GM18507 (cell line): ENCODE results near the gene DESI2.

ENCODE experiments used
- DNase-seq: peaks from one replicate; pipeline ENCODE4 v3.0.0; 2011; ENCODE audit warnings: low read depth; ENCODE audit not compliant: insufficient read length; ENCODE audit errors: extremely low spot score
- FAIRE-seq: peaks from 2 replicates; lab custom pipeline; 2011; peaks lifted over from hg19 to GRCh38; lab: Jason Lieb, UNC

Gene DESI2

DNA sequence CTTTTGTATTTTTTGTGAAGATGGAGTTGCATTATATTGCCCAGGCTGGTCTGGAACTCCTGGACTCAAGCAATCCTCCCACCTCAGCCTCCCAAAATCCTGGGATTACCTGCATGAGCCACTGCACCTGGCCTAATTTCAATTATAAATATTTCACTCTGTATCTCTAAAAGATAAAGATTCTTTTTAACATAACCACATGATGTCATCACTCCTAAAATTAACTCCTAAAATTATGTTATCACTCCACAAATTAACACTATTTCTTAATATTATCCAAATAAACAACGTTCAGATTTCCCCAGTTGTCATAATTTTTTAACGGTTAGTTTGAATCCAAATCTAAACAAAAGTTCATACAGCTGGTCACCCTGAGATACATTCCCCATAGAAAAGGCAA is 43.0 kb downstream of the DESI2 start:
- no peak for FAIRE-seq
- DNase-seq: no peak

DNA sequence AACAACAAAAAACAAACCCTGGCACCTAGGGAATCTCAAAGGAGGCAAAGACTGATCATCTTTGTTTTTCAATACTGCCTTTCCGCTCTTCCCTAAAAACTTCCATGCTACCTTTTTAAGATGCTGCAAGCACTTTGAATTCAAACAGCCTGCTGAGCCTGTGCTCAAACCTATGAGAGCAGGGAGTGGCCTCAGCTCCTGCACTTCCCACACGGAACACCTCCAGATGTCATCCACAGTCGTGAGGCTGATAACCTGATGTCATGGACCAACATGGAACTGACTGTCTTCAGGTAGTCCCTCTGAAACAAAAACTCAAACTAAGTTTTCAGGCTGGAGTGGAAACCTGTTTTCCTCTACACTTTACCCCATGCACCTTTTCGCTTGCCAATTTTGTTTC is 46.8 kb downstream of the DESI2 start:
- no peak for FAIRE-seq

DNA sequence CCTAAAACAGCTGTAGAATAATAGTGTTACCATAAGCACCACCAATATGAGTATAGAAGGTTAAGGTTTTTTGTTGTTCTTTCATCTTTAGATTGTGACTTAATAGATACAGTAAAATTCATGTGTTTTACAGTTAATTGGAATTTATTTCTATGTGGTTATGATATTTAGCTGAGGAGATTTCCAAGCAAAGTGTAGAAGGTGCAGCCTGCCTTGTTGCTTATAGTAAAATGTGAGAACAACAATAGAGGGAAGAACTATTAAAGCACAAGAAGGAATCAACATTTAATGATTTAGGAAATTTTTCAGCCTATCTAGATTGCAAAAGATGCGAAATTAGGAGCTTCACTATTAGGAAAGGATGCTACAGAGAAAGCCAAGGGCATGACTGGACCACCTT is 47.9 kb downstream of the DESI2 start:
- FAIRE-seq (no peak), DNase-seq (no peak)

More for the DNA sequence above, 46.8 kb downstream of the DESI2 start:
- no peak for DNase-seq

DNA sequence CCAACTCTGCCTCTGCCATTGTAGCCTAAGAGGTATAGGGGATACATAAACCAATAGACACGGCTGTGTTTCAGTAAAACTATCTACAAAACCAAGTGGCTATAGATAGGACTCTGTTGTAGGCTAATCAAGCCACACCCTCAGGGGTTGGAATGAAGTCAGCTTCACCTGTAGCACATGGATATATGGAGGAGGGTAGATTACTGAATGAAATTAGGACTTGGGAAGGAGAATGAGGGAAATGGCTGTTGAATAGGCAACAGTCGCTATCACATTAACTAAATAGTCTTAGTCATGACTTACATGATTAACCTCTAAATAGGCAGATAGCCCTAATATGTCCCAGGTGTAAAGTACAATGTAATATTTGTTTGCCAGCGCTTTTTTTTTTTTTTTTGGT is 49.7 kb downstream of the DESI2 start:
- FAIRE-seq: no peak
- no peak for DNase-seq

DNA sequence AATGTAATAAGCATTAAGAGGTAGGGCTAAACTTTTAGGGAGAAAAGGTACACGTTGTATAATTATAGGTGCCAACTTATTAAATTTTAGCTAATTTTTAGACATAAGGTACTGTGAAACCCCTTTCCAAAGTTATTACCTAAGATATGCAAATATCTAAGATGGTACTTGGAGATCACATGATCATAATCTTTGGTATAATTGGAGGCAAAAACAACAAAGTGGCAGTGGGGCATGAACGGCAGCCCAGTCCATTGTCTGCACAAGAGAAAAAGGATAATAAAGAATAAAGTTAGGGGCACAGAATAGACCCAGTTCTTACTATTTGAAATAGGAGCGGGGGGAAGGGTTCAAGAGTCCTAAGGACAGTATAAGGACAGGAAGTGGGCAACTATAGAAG is 51.2 kb downstream of the DESI2 start:
- no peak for FAIRE-seq
- no peak for DNase-seq

GRCh38 chr1:244705261-244706234 is 52.6 kb downstream of the DESI2 start:
- DNase-seq (no peak), FAIRE-seq (no peak)

DNA sequence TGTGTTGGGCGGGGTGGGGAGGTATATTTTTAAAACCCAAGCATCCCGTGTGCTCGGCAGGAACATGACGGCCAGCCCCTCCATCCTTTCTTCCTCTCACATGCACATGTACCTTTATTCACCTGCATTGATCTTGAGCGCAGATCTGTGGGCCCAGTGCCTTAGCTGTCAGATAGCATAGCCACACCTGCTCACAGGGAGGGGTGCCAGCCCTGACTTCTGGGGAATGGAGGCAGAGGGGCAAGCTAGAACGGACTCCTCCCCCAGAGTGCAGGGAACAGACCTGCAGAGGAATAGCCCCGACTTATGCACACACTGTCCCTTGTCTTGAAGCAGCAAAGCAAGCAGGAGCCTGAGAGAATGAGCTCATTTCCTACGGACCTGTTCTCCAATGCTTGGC is 56.1 kb downstream of the DESI2 start:
- no peak for FAIRE-seq

GRCh38 chr1:244709476-244710368 is 56.8 kb downstream of the DESI2 start:
- no peak for FAIRE-seq
- DNase-seq: no peak

More for the DNA sequence above, 56.1 kb downstream of the DESI2 start:
- no peak for DNase-seq

GRCh38 chr1:244710474-244711062 is 57.6 kb downstream of the DESI2 start:
- DNase-seq (no peak), FAIRE-seq (no peak)

- no peak for FAIRE-seq
- DNase-seq: no peak
Observed at GRCh38 chr1:244712669-244713068, 59.7 kb downstream of the DESI2 start.

- no peak for DNase-seq
- no peak for FAIRE-seq
Observed at GRCh38 chr1:244713332-244713731, 60.4 kb downstream of the DESI2 start.

- no peak for DNase-seq
- FAIRE-seq: no peak
Observed at GRCh38 chr1:244727871-244728474, 75.0 kb downstream of the DESI2 start.

DNA sequence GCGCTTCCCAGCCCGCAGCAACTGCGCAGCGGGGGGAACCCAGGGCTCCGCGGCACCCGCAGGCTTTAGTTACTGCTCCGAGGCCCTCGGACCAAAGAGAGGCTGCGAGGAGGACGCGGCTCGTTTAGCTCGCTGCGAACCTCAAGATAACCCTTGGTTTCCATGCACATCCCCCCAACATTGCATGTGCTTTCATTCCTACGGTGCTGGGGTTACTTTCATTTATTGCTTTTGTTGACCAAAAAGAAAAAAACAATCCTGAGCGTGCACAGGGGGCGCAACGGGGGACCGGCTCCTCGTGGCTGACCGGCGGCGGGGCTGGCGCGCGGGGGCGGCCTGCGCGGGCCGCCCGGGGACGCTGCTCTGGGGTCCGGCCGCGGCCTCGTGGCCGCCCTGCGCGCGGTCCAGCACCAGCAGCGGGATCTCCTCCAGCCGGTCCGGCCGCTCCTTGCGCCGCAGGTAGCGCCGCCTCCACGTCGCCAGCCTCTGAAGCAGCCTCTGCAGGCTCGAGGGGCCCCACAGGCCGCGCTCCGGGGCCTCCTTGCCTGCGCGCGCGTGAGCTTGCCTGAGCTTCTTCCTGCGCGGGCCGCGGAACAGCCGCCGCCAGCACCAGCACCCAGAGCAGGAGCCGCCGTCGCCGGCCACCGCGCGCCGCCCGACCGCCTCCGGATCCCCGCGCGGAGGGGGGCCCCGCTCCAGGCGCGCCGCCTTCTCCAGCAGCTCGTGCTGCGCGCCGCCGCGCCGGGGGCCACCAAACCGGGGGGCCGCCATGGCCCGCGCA is 77.4 kb downstream of the DESI2 start:
- FAIRE-seq (no peak), DNase-seq (no peak)

GRCh38 chr1:244730934-244731434 is 78.1 kb downstream of the DESI2 start:
- FAIRE-seq: no peak
- no peak for DNase-seq

GRCh38 chr1:244731651-244732050 is 78.7 kb downstream of the DESI2 start:
- no peak for FAIRE-seq
- DNase-seq: no peak

DNA sequence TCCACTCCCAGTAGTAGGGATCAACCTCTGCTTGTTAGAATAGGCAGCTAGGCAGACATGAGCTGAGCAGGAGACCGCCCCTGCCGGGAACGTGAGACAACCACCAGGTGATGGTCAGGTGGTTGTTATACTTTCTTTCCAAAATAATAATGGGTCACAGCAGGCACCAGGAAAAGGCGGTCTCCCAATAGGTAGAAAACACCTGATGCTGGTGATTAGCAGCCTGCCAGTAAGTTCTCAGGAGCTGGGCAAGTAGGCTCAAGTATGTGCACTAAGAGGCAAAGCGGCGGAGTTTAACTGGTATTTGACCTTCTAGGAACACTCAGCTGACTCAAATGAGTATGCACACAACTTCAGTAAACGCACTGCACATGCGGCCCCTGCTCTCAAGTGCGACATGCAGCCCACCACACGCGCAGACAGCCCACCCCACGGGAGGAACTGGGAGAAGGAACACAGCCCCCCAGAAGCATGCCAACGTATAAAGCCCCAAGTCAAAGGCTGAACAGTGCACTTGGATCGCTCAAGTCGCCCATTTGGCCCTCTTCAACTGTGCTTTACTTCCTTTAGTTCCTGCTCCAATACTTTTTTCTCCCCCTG is 80.0 kb downstream of the DESI2 start:
- DNase-seq (no peak), FAIRE-seq (no peak)

DNA sequence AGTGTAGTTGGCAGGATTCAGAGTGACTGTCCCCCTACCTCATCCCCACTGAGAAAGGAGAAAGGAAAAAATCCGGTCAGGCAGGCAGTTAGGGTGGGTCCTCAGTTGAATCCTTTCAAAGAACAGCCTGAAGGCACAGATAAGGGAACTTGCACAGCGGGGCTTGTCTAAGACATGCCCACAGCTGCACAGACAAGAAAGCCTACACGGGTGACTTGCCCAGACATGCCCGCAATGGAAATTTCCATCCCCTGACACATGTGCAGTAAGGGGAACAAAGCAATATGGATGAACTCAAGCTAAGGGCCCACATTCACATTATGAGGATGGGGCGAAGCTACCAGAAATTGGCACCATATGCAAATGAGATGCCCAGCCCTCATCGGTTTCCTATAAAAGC is 82.5 kb downstream of the DESI2 start:
- DNase-seq (no peak), FAIRE-seq (no peak)

GRCh38 chr1:244735876-244736561 is 83.1 kb downstream of the DESI2 start:
- DNase-seq: no peak
- FAIRE-seq: no peak
